ENCODE data around the gene ZNF880. TPM values are rescaled to one million over a fixed set of nuclear protein-coding genes. Genes with fewer than 3 reads are reported as not detected.

Gene ZNF880
- total and polyA plus RNA-seq, 2 of the 4 experiments (the other 2 are of a cell fraction), result 17.4 to 40.3 TPM

GRCh38 chr19:52343548-52343947 lies 26.2 kb upstream of the ZNF880 start:
- Histone ChIP-seq H3K14ac (replicated peaks; ENCODE audit: low read depth, low read length) (no peak overlapping the region), H3K56ac (ENCODE audit: extremely low read depth, insufficient read depth, low read length) (no peak overlapping the region), H2BK20ac (ENCODE audit: low read depth, low read length) (no peak overlapping the region), H2BK5ac (ENCODE audit: low read depth, low read length, poor library complexity, severe bottlenecking) (no peak overlapping the region), H2BK120ac (ENCODE audit: low read depth, low read length) (no peak overlapping the region), H3K27ac (ENCODE audit: insufficient read depth, low read length) (no peak overlapping the region), H3K9ac (ENCODE audit: low read depth, low read length) (no peak overlapping the region), H3K4ac (ENCODE audit: low read depth, low read length) (no peak overlapping the region), H2AK9ac (replicated peaks; ENCODE audit: low read depth, low read length, poor library complexity) (peak overlapping the region; percentile 28), H4K20me1 (ENCODE audit: insufficient read depth, low read length) (no peaks in the 10 kb centered on the region), H4K8ac (ENCODE audit: low read depth in 2 of 2, low read length in 2 of 2) (no peak overlapping the region), H3K9me1 (ENCODE audit: insufficient read depth, low read length) (no peaks in the 10 kb centered on the region), H4K5ac (ENCODE audit: low read depth, low read length) (no peak overlapping the region), H2BK15ac (ENCODE audit: low read depth, low read length) (no peak overlapping the region), H3K27me3 (ENCODE audit: control insufficient read depth, insufficient read depth, low read length) (no peaks in the 10 kb centered on the region), H3K4me1 (ENCODE audit: control insufficient read depth, insufficient read depth, low read length) (no peaks in the 10 kb centered on the region), H2AFZ (replicated peaks; ENCODE audit: low read length, poor library complexity) (peak overlapping the region; percentile 43), H3K79me1 (ENCODE audit: low read depth in 1 of 2, low read length in 2 of 2) (no peaks in the 10 kb centered on the region), H3K23ac (ENCODE audit: low read depth, low read length) (no peak overlapping the region), H3K4me2 (ENCODE audit: low read depth, low read length) (no peak overlapping the region), H3K36me3 (ENCODE audit: control insufficient read depth, insufficient read depth, low read length) (peaks cover 14% of the 10 kb centered on the region), H4K91ac (ENCODE audit: insufficient read depth, low read depth, low read length) (no peak overlapping the region), H3K4me3 (ENCODE audit: insufficient read depth, low read depth, low read length) (no peak overlapping the region), H3K9me3 (ENCODE audit: control insufficient read depth, insufficient read depth, low read length) (peaks cover 7% of the 10 kb centered on the region; the same call in 1 of the 2 replicates), H3K18ac (ENCODE audit: low read depth, low read length) (no peak overlapping the region), H2AK5ac (ENCODE audit: low read depth, low read length) (no peak overlapping the region)
- ATAC-seq (ENCODE audit: low read depth) (no peak), DNase-seq (peak; percentile 13)
- dilution Hi-C loops (cut with HindIII; ENCODE audit: low sequenced_read_pairs, unreplicated experiment) (no loop called here), intact Hi-C loops (cut with micrococcal nuclease) (no loop called here), in situ Hi-C loops (cut with MboI; ENCODE audit: low sequenced_read_pairs) (no loop called here)
- ChIA-PET CTCF (no interaction called here), POLR2A (ENCODE audit: unreplicated experiment) (no interaction called here)
- WGBS, 2 experiments (ENCODE audit: extremely low coverage in 2 of 2, insufficient read length in 1 of 2), result 14% methylated on average over 2 of the region's 8 CpGs; no CpG with 5 or more reads in 1 of the 2 experiments
- no TSS peak for BruUV-seq (replicated peaks)
- TF ChIP-seq FOS (IDR thresholded peaks at IDR 0.05; ENCODE audit: low read depth, low read length), result no peak
- no peak for TF ChIP-seq RFX5 (IDR thresholded peaks at IDR 0.05; ENCODE audit: low read depth, low read length)
- TF ChIP-seq RAD21 (IDR thresholded peaks at IDR 0.05; ENCODE audit: low read length), result 0 out of 2 replicates have a peak, but pooled peaks have one; percentile 14
- TF ChIP-seq RCOR1 (IDR thresholded peaks at IDR 0.05; ENCODE audit: insufficient replicate concordance, low read length), result no peak
- TF ChIP-seq ELK1 (IDR thresholded peaks at IDR 0.05; ENCODE audit: borderline replicate concordance, low read depth, low read length), result no peak
- peak; percentile 29; the same call in 1 of the 2 replicates for TF ChIP-seq SMC3 (IDR thresholded peaks at IDR 0.05; ENCODE audit: low read depth, low read length)
- TF ChIP-seq BHLHE40 (IDR thresholded peaks at IDR 0.05; ENCODE audit: low read depth, low read length), result no peak
- peak; percentile 32 for TF ChIP-seq CTCF (conservative IDR thresholded peaks at IDR 0.05; ENCODE audit: low read depth, low read length)
- no peak for TF ChIP-seq CEBPB (IDR thresholded peaks at IDR 0.05; ENCODE audit: low read depth, low read length)
- no peak for TF ChIP-seq MXI1 (IDR thresholded peaks at IDR 0.05; ENCODE audit: borderline replicate concordance, low read depth, low read length)
- TF ChIP-seq USF2 (IDR thresholded peaks at IDR 0.05; ENCODE audit: low read depth, low read length), result no peak
- TF ChIP-seq MAZ (IDR thresholded peaks at IDR 0.05; ENCODE audit: borderline replicate concordance, low read depth, low read length), result no peak
- TF ChIP-seq MAFK (IDR thresholded peaks at IDR 0.05; ENCODE audit: low read depth, low read length), result no peak
- no peak for TF ChIP-seq POLR2A (IDR thresholded peaks at IDR 0.05; ENCODE audit: low read depth, low read length)
- no peak for TF ChIP-seq CHD1 (IDR thresholded peaks at IDR 0.05; ENCODE audit: low read depth, low read length)
- TF ChIP-seq NFE2L2 (IDR thresholded peaks at IDR 0.05; ENCODE audit: low read depth, low read length), result no peak

Data from IMR-90 (cell line).